ENCODE results near the gene SPATA13.

GRCh38 chr13:24299488-24300114, 139.1 kb downstream of the SPATA13 start:
- no peak for TF ChIP-seq CTCF (IDR thresholded peaks at IDR 0.05)
- no peak for TF ChIP-seq POLR2A (IDR thresholded peaks at IDR 0.05)

All from stomach (tissue), 4 donors.